CD4-positive, CD25-positive, alpha-beta regulatory T cell (primary cell): Measurements from ENCODE around the gene PREPL. TPM values are rescaled to one million over a fixed set of nuclear protein-coding genes. Genes with fewer than 3 reads are reported as not detected.
"Not testable (repeated sequence)": the region's sequence is repeated elsewhere in the genome, so short reads cannot be mapped to it uniquely, and the experiment has no call there.

Experiments
- ATAC-seq, 2 donors: fragments of 150-1000 bp; cut with Tn5 transposase; one replicate each; pipeline ENCODE4 v1.10.0; 2021; ENCODE audit warnings: low read depth in 2 of 2, moderate number of reproducible peaks in 2 of 2, moderate library complexity in 1 of 2
- DNase-seq, 3 donors: peaks; one replicate each; pipeline versions ENCODE4 v3.0.0 to v3.0.0-alpha.2; 2012 to 2022; ENCODE audit warnings: mixed read lengths in 1 of 3
- H3K27ac ChIP-seq: one replicate; pipeline ENCODE4 v1.7.0; 2013; ENCODE audit warnings: mild to moderate bottlenecking, low read length; ENCODE audit not compliant: insufficient read depth, poor library complexity, severe bottlenecking
- H3K27me3 ChIP-seq: one replicate; pipeline ENCODE4 v1.7.0; 2013; ENCODE audit warnings: low read length; ENCODE audit not compliant: control insufficient read depth, insufficient read depth
- H3K36me3 ChIP-seq: one replicate; pipeline ENCODE4 v1.7.0; 2013; ENCODE audit warnings: mild to moderate bottlenecking, low read length, moderate library complexity; ENCODE audit not compliant: control insufficient read depth, insufficient read depth
- H3K4me1 ChIP-seq: 2 replicates; pipeline ENCODE4 v1.7.0; 2013; ENCODE audit warnings: mild to moderate bottlenecking, low read length; ENCODE audit not compliant: insufficient read depth, control insufficient read depth, poor library complexity, severe bottlenecking
- H3K4me3 ChIP-seq: one replicate; pipeline ENCODE4 v1.7.0; 2013; ENCODE audit warnings: low read depth, mild to moderate bottlenecking, low read length, moderate library complexity
- H3K9me3 ChIP-seq, 2 experiments: 1 replicate in 1 of 2; 2 replicates in 1 of 2; pipeline ENCODE4 v1.7.0; 2013; ENCODE audit warnings: low read length in 2 of 2, mild to moderate bottlenecking in 1 of 2, moderate library complexity in 1 of 2; ENCODE audit not compliant: control insufficient read depth in 2 of 2
- H3K27ac Mint-ChIP-seq, 3 donors: one replicate each; pipeline ENCODE4 v1.8.0; 2020 to 2022; ENCODE audit warnings: mild to moderate bottlenecking in 3 of 3, mixed read lengths in 3 of 3, moderate library complexity in 2 of 3
- H3K27me3 Mint-ChIP-seq: one replicate; pipeline ENCODE4 v1.8.0; 2022; ENCODE audit warnings: mild to moderate bottlenecking, mixed read lengths
- H3K36me3 Mint-ChIP-seq: one replicate; pipeline ENCODE4 v1.8.0; 2020; ENCODE audit warnings: mixed read lengths
- H3K4me1 Mint-ChIP-seq, 4 donors: one replicate each; pipeline ENCODE4 v1.8.0; 2020 to 2022; ENCODE audit warnings: mixed read lengths in 4 of 4, mild to moderate bottlenecking in 1 of 4
- H3K4me3 Mint-ChIP-seq, 4 donors: one replicate each; pipeline ENCODE4 v1.8.0; 2020 to 2022; ENCODE audit warnings: mild to moderate bottlenecking in 4 of 4, mixed read lengths in 4 of 4, moderate library complexity in 3 of 4
- H3K9me3 Mint-ChIP-seq, 7 donors: one replicate each; pipeline ENCODE4 v1.8.0; 2020 to 2022; ENCODE audit warnings: mixed read lengths in 7 of 7, mild to moderate bottlenecking in 3 of 7, moderate library complexity in 2 of 7
- polyA plus RNA-seq, 4 donors: library from polyadenylated mRNA; unstranded; fragments of 300-500 nt; fragmentation: Illumina TruSeq; gene quantifications; one replicate each; pipeline ENCODE4 v1.2.3, GENCODE V29; 2021
- total RNA-seq: library from RNA; stranded (reverse); gene quantifications from one replicate; pipeline ENCODE4 v1.2.3, GENCODE V29; 2022

PREPL gene
- total and polyA plus RNA-seq, 5 donors from 2014 or later: 12.9 to 24.5 (median 21.8) TPM

DNA sequence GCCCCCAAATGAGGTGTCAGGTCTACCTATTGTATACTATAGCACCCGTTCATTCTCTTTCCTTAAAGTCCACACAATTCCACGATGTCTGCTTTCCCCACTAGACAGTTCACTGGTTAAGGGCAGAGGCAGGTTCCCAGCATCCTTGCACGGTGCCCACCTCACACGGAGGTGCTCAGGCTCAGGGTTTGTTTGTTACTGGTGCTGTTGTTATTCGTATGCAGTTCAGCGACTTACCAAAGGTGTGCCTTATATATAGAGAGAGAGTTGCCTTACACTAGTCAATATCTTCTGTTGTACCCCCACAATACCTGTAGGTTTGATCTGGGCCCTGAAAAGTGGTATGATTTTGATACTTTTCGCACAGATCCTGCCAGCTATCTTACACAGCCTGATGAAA is 55.4 kb downstream of the PREPL start:
- Mint-ChIP-seq H3K27me3 (peaks cover 9% of the 10 kb centered on the region), H3K4me3 (no peak overlapping the region), H3K27ac (no peak overlapping the region), H3K4me1 (no peaks in the 10 kb centered on the region), H3K36me3 (peaks cover 4% of the 10 kb centered on the region), H3K9me3 (peaks cover under 1 to 17% (median 7%) of the 10 kb centered on the region in 7 donors)
- DNase-seq (no peak), ATAC-seq (no peak)
- H3K27ac ChIP-seq: no peak overlapping the region
- H3K9me3 ChIP-seq: peaks cover 15 to 21% of the 10 kb centered on the region in 2 experiments
- H3K4me1 ChIP-seq: no peaks in the 10 kb centered on the region
- no peaks in the 10 kb centered on the region for H3K27me3 ChIP-seq
- H3K4me3 ChIP-seq: no peak overlapping the region
- H3K36me3 ChIP-seq: no peaks in the 10 kb centered on the region

DNA sequence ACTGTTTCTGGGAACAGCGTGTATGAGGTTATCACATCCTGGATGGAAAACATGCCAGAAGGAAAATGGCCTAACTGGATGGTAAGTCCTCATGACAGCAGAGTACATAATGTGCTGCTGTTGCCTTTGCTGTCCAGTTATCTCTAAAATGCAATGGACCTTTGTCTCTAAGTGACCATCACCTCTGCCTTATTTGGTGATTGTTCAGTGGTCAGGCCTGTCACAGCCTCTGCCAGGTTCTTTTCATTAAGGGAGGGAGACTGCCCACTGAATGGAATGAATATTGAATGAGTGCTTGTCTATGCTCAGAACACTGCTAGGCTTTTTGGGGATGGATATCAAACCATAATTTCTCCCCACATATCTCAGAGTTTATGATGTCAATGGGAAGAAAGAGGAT is 57.0 kb downstream of the PREPL start:
- no peaks in the 10 kb centered on the region for H3K27me3 ChIP-seq
- H3K4me3 ChIP-seq: no peak overlapping the region
- H3K27ac Mint-ChIP-seq: no peak overlapping the region
- H3K9me3 Mint-ChIP-seq: peaks cover 0 to 7% (median 2%) of the 10 kb centered on the region in 7 donors
- no peak for DNase-seq
- H3K36me3 ChIP-seq: no peaks in the 10 kb centered on the region
- H3K4me1 Mint-ChIP-seq: no peaks in the 10 kb centered on the region
- peaks cover 9% of the 10 kb centered on the region for H3K27me3 Mint-ChIP-seq
- H3K9me3 ChIP-seq: peaks cover 2 to 5% of the 10 kb centered on the region in 2 experiments
- H3K4me1 ChIP-seq: no peaks in the 10 kb centered on the region
- no peak for ATAC-seq
- no peak overlapping the region for H3K27ac ChIP-seq
- peaks cover 2% of the 10 kb centered on the region for H3K36me3 Mint-ChIP-seq
- no peak overlapping the region for H3K4me3 Mint-ChIP-seq

GRCh38 chr2:44303766-44304165 is 57.5 kb downstream of the PREPL start:
- ATAC-seq, H3K4me1 Mint-ChIP-seq, H3K27ac ChIP-seq, H3K4me1 ChIP-seq, H3K27ac Mint-ChIP-seq, H3K4me3 Mint-ChIP-seq, H3K36me3 Mint-ChIP-seq, H3K27me3 Mint-ChIP-seq, H3K9me3 ChIP-seq, H3K4me3 ChIP-seq, H3K36me3 ChIP-seq, H3K9me3 Mint-ChIP-seq, H3K27me3 ChIP-seq, DNase-seq: not testable (repeated sequence)

- Histone ChIP-seq H3K9me3 (no peaks in the 10 kb centered on the region), H3K27me3 (no peaks in the 10 kb centered on the region), H3K27ac (no peak overlapping the region), H3K36me3 (no peaks in the 10 kb centered on the region), H3K4me3 (no peak overlapping the region), H3K4me1 (peaks cover 1% of the 10 kb centered on the region)
- H3K27me3 Mint-ChIP-seq: peaks cover 15% of the 10 kb centered on the region
- H3K4me3 Mint-ChIP-seq: no peak overlapping the region
- peaks cover 2 to 21% (median 13%) of the 10 kb centered on the region in 4 donors for H3K4me1 Mint-ChIP-seq
- peaks cover 4% of the 10 kb centered on the region for H3K36me3 Mint-ChIP-seq
- H3K9me3 Mint-ChIP-seq: peaks cover 0 to 4% (median 0%) of the 10 kb centered on the region in 7 donors
- ATAC-seq (no peak), DNase-seq (no peak)
- H3K27ac Mint-ChIP-seq: no peak overlapping the region
Measured at GRCh38 chr2:44301111-44301510, 60.2 kb downstream of the PREPL start.

DNA sequence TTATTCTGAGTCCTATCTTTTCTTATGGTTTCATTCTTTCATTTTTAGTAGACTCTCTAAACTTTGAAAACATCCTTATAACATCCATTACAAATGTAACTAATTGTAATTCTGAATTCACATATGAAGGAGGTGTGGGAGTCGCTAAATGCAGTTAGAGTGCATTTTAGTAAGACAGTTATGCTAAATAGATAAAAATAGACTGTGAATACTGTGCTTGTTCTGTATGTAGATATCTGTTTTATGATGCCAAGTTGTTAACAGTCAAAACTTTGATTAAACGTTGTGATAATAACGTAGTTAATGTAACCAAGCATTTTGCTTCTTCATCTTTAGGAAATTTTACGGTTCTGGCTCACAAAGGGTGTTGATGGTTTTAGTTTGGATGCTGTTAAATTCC is 61.7 kb downstream of the PREPL start:
- H3K27ac ChIP-seq: no peak overlapping the region
- H3K4me3 Mint-ChIP-seq: no peak overlapping the region
- no peaks in the 10 kb centered on the region for H3K27me3 ChIP-seq
- DNase-seq (no peak), ATAC-seq (no peak)
- H3K27ac Mint-ChIP-seq: peak overlapping the region in 1 of 3 donors; percentile 3
- H3K4me1 ChIP-seq: peaks cover 5% of the 10 kb centered on the region
- H3K27me3 Mint-ChIP-seq: peaks cover 11% of the 10 kb centered on the region
- H3K4me3 ChIP-seq: no peak overlapping the region
- peaks cover 4% of the 10 kb centered on the region for H3K36me3 Mint-ChIP-seq
- no peaks in the 10 kb centered on the region for H3K9me3 ChIP-seq
- H3K4me1 Mint-ChIP-seq: peaks cover 8 to 24% (median 19%) of the 10 kb centered on the region in 4 donors
- peaks cover 0 to 4% (median 0%) of the 10 kb centered on the region in 7 donors for H3K9me3 Mint-ChIP-seq
- H3K36me3 ChIP-seq: no peaks in the 10 kb centered on the region

- Histone ChIP-seq H3K27ac (no peak overlapping the region), H3K4me3 (no peak overlapping the region), H3K4me1 (peaks cover 5% of the 10 kb centered on the region), H3K27me3 (no peaks in the 10 kb centered on the region), H3K9me3 (no peaks in the 10 kb centered on the region), H3K36me3 (no peaks in the 10 kb centered on the region)
- H3K9me3 Mint-ChIP-seq: no peaks in the 10 kb centered on the region
- H3K4me3 Mint-ChIP-seq: no peak overlapping the region
- no peak for ATAC-seq
- DNase-seq: no peak
- H3K36me3 Mint-ChIP-seq: peaks cover 4% of the 10 kb centered on the region
- H3K4me1 Mint-ChIP-seq: peaks cover 8 to 24% (median 19%) of the 10 kb centered on the region in 4 donors
- H3K27ac Mint-ChIP-seq: peak overlapping the region in 1 of 3 donors; percentile 3
- H3K27me3 Mint-ChIP-seq: peaks cover 7% of the 10 kb centered on the region
Measured at GRCh38 chr2:44297431-44297830, 63.9 kb downstream of the PREPL start.

DNA sequence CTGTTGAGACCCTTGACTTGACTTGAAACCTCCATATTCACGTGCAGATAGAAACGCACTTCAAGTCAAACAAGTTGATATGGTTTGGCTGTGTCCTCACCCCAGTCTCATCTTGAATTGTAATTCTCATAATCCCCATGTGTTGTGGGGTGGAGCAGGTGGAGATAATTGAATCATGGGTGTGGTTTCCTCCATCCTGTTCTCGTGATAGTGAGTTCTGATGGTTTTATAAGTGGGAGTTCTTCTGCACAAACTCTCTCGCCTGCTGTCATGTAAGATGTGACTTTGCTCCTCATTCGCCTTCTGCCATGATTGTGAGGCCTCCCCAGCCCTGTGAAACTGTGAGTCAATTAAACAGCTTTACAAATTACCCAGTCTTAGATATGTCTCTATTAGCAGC is 64.6 kb downstream of the PREPL start:
- Histone ChIP-seq H3K4me1 (peaks cover 5% of the 10 kb centered on the region), H3K9me3 (no peaks in the 10 kb centered on the region), H3K4me3 (no peak overlapping the region), H3K36me3 (no peaks in the 10 kb centered on the region), H3K27ac (no peak overlapping the region), H3K27me3 (no peaks in the 10 kb centered on the region)
- Mint-ChIP-seq H3K27ac (peak overlapping the region in 2 of 3 donors; percentile 27 to 70), H3K9me3 (no peaks in the 10 kb centered on the region), H3K27me3 (peaks cover 5% of the 10 kb centered on the region), H3K4me3 (no peak overlapping the region), H3K36me3 (peaks cover 4% of the 10 kb centered on the region), H3K4me1 (peaks cover 8 to 24% (median 19%) of the 10 kb centered on the region in 4 donors)
- DNase-seq (peak in 1 of 3 donors; percentile 51), ATAC-seq (no peak)

DNA sequence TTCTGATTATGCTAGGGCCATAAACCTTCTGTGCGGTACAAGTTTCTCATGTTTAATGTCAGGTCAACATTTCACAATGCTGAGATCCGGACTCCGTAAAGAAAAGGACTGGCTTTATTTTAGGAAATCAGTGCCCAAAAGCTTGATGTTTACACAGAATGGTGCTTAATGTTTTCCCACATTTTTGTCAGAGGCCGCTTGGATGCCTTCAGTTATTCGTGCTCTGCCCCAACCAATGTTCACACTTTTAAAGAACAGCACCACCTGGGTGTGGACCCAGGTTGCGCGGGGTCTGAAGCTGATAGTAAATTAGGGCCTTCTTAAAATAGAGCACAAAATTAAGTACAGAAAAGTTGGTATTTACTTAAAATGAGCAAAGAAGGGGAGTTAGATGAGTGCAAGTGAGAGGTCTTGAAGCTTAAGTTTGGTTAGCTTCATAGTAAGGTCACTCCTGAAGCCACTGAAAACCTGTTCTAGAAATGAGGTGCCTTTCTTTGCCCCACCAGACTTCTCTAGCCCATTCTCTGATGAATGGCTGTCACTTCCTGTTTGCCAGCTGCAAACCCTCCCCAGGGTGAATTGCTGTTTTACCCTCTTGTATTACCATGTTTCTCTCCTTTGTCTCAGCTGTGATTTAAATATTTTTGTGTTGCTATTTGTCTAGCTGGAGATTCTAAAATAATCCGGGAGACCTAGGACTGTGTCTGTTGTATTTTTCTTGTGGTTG is 65.5 kb downstream of the PREPL start:
- peaks cover 5% of the 10 kb centered on the region for H3K4me1 ChIP-seq
- Mint-ChIP-seq H3K27me3 (peaks cover 11% of the 10 kb centered on the region), H3K27ac (peak overlapping the region in 1 of 3 donors; percentile 70), H3K36me3 (peaks cover 4% of the 10 kb centered on the region), H3K4me3 (no peak overlapping the region), H3K4me1 (peaks cover 8 to 24% (median 19%) of the 10 kb centered on the region in 4 donors), H3K9me3 (no peaks in the 10 kb centered on the region)
- H3K27ac ChIP-seq: no peak overlapping the region
- H3K9me3 ChIP-seq: no peaks in the 10 kb centered on the region
- ATAC-seq: no peak
- no peaks in the 10 kb centered on the region for H3K27me3 ChIP-seq
- no peaks in the 10 kb centered on the region for H3K36me3 ChIP-seq
- H3K4me3 ChIP-seq: no peak overlapping the region
- peak in 1 of 3 donors; percentile 50 for DNase-seq
